ENCODE measurements around the gene SIGLEC8.

DNA sequence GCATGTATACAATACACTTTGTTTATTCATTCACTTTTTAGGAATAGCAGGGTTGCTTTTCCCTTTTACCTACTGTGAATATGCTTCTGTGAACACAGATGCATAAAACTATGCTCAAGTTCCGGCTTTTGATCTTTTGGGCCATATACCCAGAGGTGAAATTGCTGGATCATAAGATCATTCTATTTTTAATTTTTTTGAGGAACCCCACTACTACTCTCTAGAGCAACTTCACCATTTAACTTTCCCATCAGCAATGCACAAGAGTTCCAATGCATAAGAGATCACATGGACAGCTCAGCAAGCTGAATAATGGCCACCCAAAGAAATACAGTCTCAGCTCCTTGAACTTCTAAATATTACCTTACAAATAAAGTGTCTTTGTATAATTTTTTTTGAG is 23.8 kb downstream of the SIGLEC8 start:
- TF ChIP-seq CTCF (IDR thresholded peaks at IDR 0.05; ENCODE audit: poor library complexity) (no peak), EZH2phosphoT487 (IDR thresholded peaks at IDR 0.05; ENCODE audit: low read depth, severe bottlenecking, unreplicated experiment) (no peak)

All from hepatocyte (in vitro differentiated cells).